GM20431 (cell line): Measurements from ENCODE around the gene ATPAF2.
"Not testable (repeated sequence)": the region's sequence is repeated elsewhere in the genome, so short reads cannot be mapped to it uniquely, and the experiment has no call there.

Source experiments
- in situ Hi-C: fragments of 300-500 bp; cut with MseI, MboI; formaldehyde crosslinking; loops from one replicate; pipeline ENCODE4 v1.15.0; 2020; ENCODE audit warnings: low sequenced_read_pairs; ENCODE audit not compliant: unreplicated experiment

Gene ATPAF2

GRCh38 chr17:18017958-18018357, 21.0 kb downstream of the ATPAF2 start:
- in situ Hi-C loops = no loop called here

- in situ Hi-C loops = no loop called here
Observed at GRCh38 chr17:18016426-18016825, 22.5 kb downstream of the ATPAF2 start.

- in situ Hi-C loops = no loop called here
Observed at GRCh38 chr17:18015593-18015992, 23.4 kb downstream of the ATPAF2 start.

GRCh38 chr17:18014006-18014405, 25.0 kb downstream of the ATPAF2 start:
- in situ Hi-C loops = no loop called here

DNA sequence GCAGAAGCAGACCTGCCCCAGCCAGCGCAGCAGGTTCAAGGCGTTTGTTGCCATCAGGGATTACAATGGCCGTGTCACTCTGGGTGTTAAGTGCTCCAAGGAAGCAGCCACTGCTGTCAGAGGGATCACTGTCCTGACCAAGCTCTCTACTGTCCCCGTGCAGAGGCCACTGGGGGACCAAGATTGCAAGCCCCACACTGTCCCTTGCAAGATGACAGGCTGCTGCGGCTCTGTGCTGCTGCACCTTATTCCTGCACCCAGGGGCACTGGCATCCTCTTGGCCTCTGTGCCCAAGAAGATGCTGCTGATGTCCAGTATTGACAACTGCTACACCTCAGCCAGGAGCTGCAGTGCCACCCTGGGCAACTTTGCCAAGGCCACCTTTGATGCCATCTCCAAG, 27.7 kb downstream of the ATPAF2 start:
- in situ Hi-C loops = no loop called here

DNA sequence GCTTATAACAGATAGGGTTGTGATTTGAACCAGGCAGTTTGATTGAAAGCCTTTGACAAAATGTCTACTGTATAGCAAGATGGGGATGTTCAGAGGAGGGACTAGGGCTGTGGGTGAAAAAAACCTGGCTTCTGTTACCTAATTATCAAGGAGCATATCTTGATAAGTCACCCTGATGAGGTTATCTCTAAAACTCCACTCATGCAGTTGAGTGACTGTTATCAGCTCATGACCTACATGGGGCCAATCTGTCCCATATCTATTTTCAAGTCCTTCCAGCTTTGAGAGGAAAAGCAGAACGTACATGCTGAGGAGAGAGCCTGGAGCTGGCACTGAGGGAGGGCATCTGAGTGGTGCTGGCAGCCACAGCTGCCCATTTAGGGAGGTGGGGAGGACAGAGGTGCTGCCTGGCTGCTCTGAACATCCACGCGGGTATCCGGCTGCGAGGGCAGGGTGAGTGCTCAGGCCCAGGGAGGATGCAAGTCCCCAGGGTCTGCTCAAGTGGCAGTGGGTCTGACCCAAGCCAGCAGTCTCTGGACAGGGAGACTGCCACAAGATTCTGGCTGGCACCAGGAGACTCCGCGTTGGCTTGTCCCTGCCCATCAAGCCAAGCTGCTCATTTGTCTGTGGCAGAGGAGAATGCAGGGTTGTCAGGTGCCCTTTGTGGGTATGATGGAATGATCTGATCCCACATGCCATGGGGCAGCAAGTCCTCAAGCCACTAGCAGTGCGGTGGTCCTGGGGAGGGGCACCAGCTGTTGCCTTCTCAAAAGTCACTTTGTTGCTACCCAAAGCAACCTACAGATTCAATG, 29.2 kb downstream of the ATPAF2 start:
- in situ Hi-C loops = no loop called here

GRCh38 chr17:18008496-18009268, 30.3 kb downstream of the ATPAF2 start:
- in situ Hi-C loops = no loop called here

GRCh38 chr17:18006495-18007239, 32.3 kb downstream of the ATPAF2 start:
- in situ Hi-C loops = no loop called here

GRCh38 chr17:18005496-18005895, 33.5 kb downstream of the ATPAF2 start:
- in situ Hi-C loops = no loop called here

- in situ Hi-C loops = no loop called here
Observed at GRCh38 chr17:18004884-18005305, 34.1 kb downstream of the ATPAF2 start.

DNA sequence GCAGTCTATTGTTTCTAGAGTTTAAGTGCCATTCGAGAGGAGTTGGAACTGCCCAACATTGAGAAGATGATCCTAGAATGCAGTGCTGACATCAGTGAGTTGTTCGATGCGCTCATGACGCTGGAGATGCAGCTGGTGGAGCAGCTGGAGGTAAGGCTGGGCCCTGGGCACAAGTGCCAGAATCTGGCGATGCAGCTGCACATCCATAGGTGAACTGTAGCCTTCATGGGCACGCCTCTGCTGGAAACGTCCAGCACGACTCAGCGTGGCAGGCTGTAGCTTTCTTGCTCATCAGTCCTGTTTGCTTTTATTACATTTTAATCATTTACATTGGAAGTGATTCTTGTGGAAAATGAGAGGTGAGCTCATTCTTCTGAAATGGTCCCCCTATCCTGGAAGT, 34.6 kb downstream of the ATPAF2 start:
- in situ Hi-C loops = no loop called here

DNA sequence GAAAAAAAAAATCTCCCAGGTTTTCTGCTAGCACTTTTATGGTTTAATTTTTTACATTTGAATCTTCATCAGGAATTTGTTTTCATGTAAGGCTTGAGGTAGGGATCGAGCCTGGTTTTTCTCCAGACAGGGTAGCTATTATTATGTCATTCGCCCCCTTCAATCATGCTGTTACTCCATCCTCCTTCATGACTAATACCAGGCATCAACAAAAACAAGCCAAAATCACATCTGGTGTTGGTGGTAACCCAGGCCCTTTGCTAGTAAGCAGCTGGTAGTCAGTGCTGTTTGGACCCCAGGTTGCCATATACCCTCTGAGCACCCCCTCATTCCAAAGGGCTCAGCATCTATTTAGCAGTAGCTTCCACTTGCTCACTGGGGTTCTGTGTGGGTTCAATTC, 36.8 kb downstream of the ATPAF2 start:
- in situ Hi-C loops = no loop called here

GRCh38 chr17:18000030-18000408, 38.9 kb downstream of the ATPAF2 start:
- in situ Hi-C loops = no loop called here

- in situ Hi-C loops = no loop called here
Observed at GRCh38 chr17:17999364-18000029, 39.5 kb downstream of the ATPAF2 start.

- in situ Hi-C loops = no loop called here
Observed at GRCh38 chr17:17998934-17999333, 40.0 kb downstream of the ATPAF2 start.

DNA sequence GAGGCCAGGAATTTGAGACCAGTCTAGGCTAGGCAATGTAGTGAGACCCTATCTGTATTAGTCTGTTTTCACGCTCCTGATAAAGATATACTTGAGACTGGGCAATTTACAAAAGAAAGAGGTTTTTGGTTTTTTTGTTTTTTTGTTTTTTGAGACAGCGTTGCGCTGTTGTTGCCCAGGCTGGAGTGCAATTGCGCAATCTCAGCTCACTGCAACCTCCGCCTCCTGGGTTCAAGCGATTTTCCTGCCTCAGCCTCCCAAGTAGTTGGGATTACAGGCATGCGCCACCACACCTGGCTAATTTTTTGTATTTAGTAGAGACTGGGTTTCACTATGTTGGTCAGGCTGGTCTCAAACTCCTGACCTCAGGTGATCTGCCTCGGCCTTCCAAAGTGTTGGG, 43.1 kb downstream of the ATPAF2 start:
- in situ Hi-C loops = not testable (repeated sequence)

DNA sequence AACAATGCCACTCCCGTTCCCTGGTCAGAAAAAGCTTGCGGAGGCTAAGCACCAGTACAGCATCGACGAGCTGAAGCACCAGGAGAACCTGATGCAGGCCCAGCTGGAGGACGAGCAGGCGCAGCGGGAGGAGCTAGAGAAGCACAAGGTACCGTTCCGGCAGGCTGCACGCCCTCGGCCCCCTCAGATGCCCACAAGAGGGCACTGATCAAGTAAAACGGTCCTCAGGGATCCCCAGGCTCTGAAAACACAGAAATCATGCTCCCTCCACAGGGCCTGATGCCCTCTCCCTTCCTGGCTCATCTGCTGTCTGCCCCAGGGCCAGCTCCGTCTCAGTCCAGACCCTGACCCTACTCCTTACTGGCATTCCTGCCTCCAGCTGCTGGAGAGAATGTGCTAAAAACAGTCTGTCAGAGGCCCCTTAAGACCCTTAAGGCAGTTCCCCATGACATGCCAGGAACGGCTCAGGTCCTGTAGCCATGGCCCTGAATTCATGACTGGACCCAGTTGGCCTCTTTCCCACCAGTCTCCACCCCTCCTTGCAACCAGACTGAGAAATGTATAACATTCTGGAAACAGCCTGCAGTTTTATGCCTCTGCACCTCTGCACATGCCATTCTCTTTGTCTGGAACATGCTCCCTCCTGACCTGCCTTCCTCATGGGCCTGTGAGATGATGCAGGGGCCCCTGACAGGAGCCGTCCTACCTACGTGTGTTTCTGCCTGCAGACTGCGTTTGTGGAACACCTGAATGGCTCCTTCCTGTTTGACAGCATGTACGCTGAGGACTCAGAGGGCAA, 44.5 kb downstream of the ATPAF2 start:
- in situ Hi-C loops = no loop called here

DNA sequence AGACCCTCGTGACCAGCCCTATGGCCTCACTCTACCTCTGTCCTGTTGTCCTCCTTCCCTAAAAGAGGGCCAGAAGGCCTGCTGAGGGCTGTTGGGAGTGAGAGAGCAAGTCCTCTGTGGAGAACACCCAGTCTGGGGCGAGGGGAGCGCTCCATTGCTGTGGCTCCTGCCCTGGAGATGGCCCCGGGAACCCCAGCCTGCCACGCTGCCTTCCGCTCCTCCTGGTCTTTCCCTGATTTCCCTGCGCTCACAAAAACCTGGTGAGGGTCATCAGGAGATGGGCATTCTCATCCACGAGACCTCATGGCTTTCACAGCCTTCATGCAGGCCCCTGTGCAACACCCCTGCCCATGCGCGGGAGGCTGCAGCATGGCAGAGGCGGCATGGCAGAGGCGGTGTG, 45.1 kb downstream of the ATPAF2 start:
- in situ Hi-C loops = no loop called here

GRCh38 chr17:17993366-17993765, 45.6 kb downstream of the ATPAF2 start:
- in situ Hi-C loops = no loop called here
